DOHH2 (cell line): ENCODE measurements around the gene ODAD4.
A peak's percentile ranks its signal among the peaks of the same experiment; 100 is the strongest.
"Not testable (repeated sequence)": the region's sequence is repeated elsewhere in the genome, so short reads cannot be mapped to it uniquely, and the experiment has no call there.

ENCODE experiments used
- H3F3A ChIP-seq: fragments of 200-600 bp; sonication (generic), shearing (Covaris generic); 2 replicates; pipeline ENCODE4 v1.6.0; 2016; ENCODE audit warnings: antibody characterized with exemption, mild to moderate bottlenecking; ENCODE audit not compliant: control insufficient read depth, insufficient read depth
- H3K27ac ChIP-seq: fragments of 200-600 bp; sonication (generic); 2 replicates; pipeline ENCODE4 v1.5.1; 2014; ENCODE audit warnings: low read depth, mild to moderate bottlenecking, low read length, moderate library complexity
- H3K27me3 ChIP-seq: fragments of 200-600 bp; sonication (generic); 2 replicates; pipeline ENCODE4 v1.6.1; 2014; ENCODE audit warnings: mild to moderate bottlenecking, low read length, mixed read lengths; ENCODE audit not compliant: control insufficient read depth
- H3K36me3 ChIP-seq: fragments of 200-600 bp; sonication (generic); 2 replicates; pipeline ENCODE4 v1.6.1; 2014; ENCODE audit warnings: mild to moderate bottlenecking, low read length, moderate library complexity, mixed read lengths; ENCODE audit not compliant: control insufficient read depth
- H3K4me1 ChIP-seq: fragments of 200-600 bp; sonication (generic); 2 replicates; pipeline ENCODE4 v1.6.1; 2014; ENCODE audit warnings: mild to moderate bottlenecking, low read length, mixed read lengths; ENCODE audit not compliant: control insufficient read depth
- H3K4me2 ChIP-seq: fragments of 200-600 bp; sonication (generic); 2 replicates; pipeline ENCODE4 v1.6.0; 2014; ENCODE audit warnings: mild to moderate bottlenecking, low read length, moderate library complexity
- H3K4me3 ChIP-seq: fragments of 200-600 bp; sonication (generic); 2 replicates; pipeline ENCODE4 v1.5.1; 2014; ENCODE audit warnings: mild to moderate bottlenecking, low read length, mixed read lengths
- H3K79me2 ChIP-seq: fragments of 200-600 bp; sonication (generic); 2 replicates; pipeline ENCODE4 v1.6.1; 2014; ENCODE audit warnings: mild to moderate bottlenecking, low read length, mixed read lengths; ENCODE audit not compliant: control insufficient read depth
- H3K9me2 ChIP-seq: fragments of 200-600 bp; sonication (generic); replicated peaks from 2 replicates; pipeline ENCODE4 v1.6.1; 2014; ENCODE audit warnings: mild to moderate bottlenecking, low read length, mixed read lengths; ENCODE audit not compliant: control insufficient read depth
- H3K9me3 ChIP-seq: fragments of 200-600 bp; sonication (generic); 2 replicates; pipeline ENCODE4 v1.6.1; 2014; ENCODE audit warnings: antibody characterized with exemption, low read length, mixed read lengths; ENCODE audit not compliant: control insufficient read depth, insufficient read depth
- H4K20me1 ChIP-seq: fragments of 200-600 bp; sonication (generic); 2 replicates; pipeline ENCODE4 v1.6.0; 2014; ENCODE audit warnings: low read depth, mild to moderate bottlenecking, antibody characterized with exemption, low read length, moderate library complexity; ENCODE audit not compliant: control insufficient read depth, insufficient read depth
- CTCF ChIP-seq: fragments of 200-600 bp; sonication (generic); IDR thresholded peaks from one replicate; pipeline ENCODE4 v1.5.1; 2014; ENCODE audit warnings: antibody characterized with exemption, mild to moderate bottlenecking, low read depth, low read length; ENCODE audit not compliant: poor library complexity, severe bottlenecking
- EZH2phosphoT487 ChIP-seq: fragments of 200-600 bp; sonication (generic); IDR thresholded peaks from 2 replicates; pipeline ENCODE4 v1.6.1; 2017; ENCODE audit warnings: borderline replicate concordance, mild to moderate bottlenecking, antibody characterized with exemption, low read length, moderate library complexity, mixed read lengths

Gene ODAD4

GRCh38 chr17:41920580-41920955 lies 9.8 kb upstream of the ODAD4 start:
- Histone ChIP-seq H3K9me2 (no peaks in the 10 kb centered on the region), H4K20me1 (peaks cover 17% of the 10 kb centered on the region), H3K79me2 (peaks cover 41% of the 10 kb centered on the region), H3K4me2 (no peak overlapping the region), H3K4me3 (no peak overlapping the region), H3K4me1 (peaks cover 56% of the 10 kb centered on the region), H3K9me3 (no peaks in the 10 kb centered on the region), H3F3A (peaks cover 14% of the 10 kb centered on the region), H3K36me3 (peaks cover 32% of the 10 kb centered on the region), H3K27me3 (no peaks in the 10 kb centered on the region), H3K27ac (no peak overlapping the region)
- TF ChIP-seq CTCF (no peak), EZH2phosphoT487 (no peak)

- Histone ChIP-seq H3K9me2 (no peaks in the 10 kb centered on the region), H3K27ac (no peak overlapping the region), H3K4me2 (no peak overlapping the region), H3K27me3 (no peaks in the 10 kb centered on the region), H4K20me1 (no peaks in the 10 kb centered on the region), H3K4me3 (no peak overlapping the region), H3F3A (peaks cover 16% of the 10 kb centered on the region), H3K9me3 (no peaks in the 10 kb centered on the region), H3K79me2 (peaks cover 21% of the 10 kb centered on the region), H3K36me3 (no peaks in the 10 kb centered on the region), H3K4me1 (peaks cover 47% of the 10 kb centered on the region)
- no peak for TF ChIP-seq CTCF
- TF ChIP-seq EZH2phosphoT487: no peak
Measured at GRCh38 chr17:41925991-41926590, 4.3 kb upstream of the ODAD4 start.

- H3K4me2 ChIP-seq: peak overlapping the region; percentile 84
- peaks cover 5% of the 10 kb centered on the region; the same call in 1 of the 2 replicates for H3F3A ChIP-seq
- no peaks in the 10 kb centered on the region for H3K9me3 ChIP-seq
- no peaks in the 10 kb centered on the region for H3K36me3 ChIP-seq
- H3K79me2 ChIP-seq: peaks cover 21% of the 10 kb centered on the region
- peaks cover 51% of the 10 kb centered on the region for H3K4me1 ChIP-seq
- H3K9me2 ChIP-seq: no peaks in the 10 kb centered on the region
- no peak overlapping the region for H3K27ac ChIP-seq
- no peaks in the 10 kb centered on the region for H3K27me3 ChIP-seq
- TF ChIP-seq EZH2phosphoT487 (no peak), CTCF (no peak)
- no peaks in the 10 kb centered on the region for H4K20me1 ChIP-seq
- peak overlapping the region; percentile 89 for H3K4me3 ChIP-seq
Measured at GRCh38 chr17:41928693-41929251, 1.6 kb upstream of the ODAD4 start.

GRCh38 chr17:41930833-41931156 lies 378 bp downstream of the ODAD4 start:
- not testable (repeated sequence) for H4K20me1 ChIP-seq, H3K9me3 ChIP-seq, H3K36me3 ChIP-seq, H3K27ac ChIP-seq, H3F3A ChIP-seq, H3K27me3 ChIP-seq, H3K9me2 ChIP-seq
- Histone ChIP-seq H3K4me2 (peak overlapping the region; percentile 84), H3K4me1 (peaks cover 48% of the 10 kb centered on the region), H3K79me2 (peaks cover 21% of the 10 kb centered on the region), H3K4me3 (peak overlapping the region; percentile 89)

GRCh38 chr17:41931715-41932114 lies 1.3 kb downstream of the ODAD4 start:
- peaks cover 21% of the 10 kb centered on the region for H3K79me2 ChIP-seq
- not testable (repeated sequence) for H3K4me3 ChIP-seq, H3K9me2 ChIP-seq, H3K9me3 ChIP-seq, H4K20me1 ChIP-seq, H3K36me3 ChIP-seq, H3K4me2 ChIP-seq, H3K27ac ChIP-seq, H3F3A ChIP-seq, H3K27me3 ChIP-seq
- H3K4me1 ChIP-seq: peaks cover 41% of the 10 kb centered on the region
